Right ventricle myocardium superior (tissue), 1 donor: ENCODE measurements around the gene P4HTM. TPM values are rescaled to one million over a fixed set of nuclear protein-coding genes. Genes with fewer than 3 reads are reported as not detected.
"Not testable (repeated sequence)": the region's sequence is repeated elsewhere in the genome, so short reads cannot be mapped to it uniquely, and the experiment has no call there.

Experiments used
- ATAC-seq: fragments of 200-7000 bp; cut with Tn5 transposase; one replicate; pipeline ENCODE4 v1.9.1; 2020; ENCODE audit warnings: mild to moderate bottlenecking; ENCODE audit not compliant: poor library complexity
- DNase-seq: peaks from one replicate; pipeline ENCODE4 v3.0.0-alpha.2; 2020
- intact Hi-C: fragments of 100-400 bp; cut with DNase I; formaldehyde crosslinking; loops from one replicate; pipeline ENCODE4 v1.11.2; 2022
- total RNA-seq: library from RNA; stranded (reverse); fragmentation: NEBNext Ultra II Directional; extraction: Animal tissue kit (Norgen Biotek cat#: 25700); gene quantifications from one replicate; pipeline ENCODE4 v1.2.1, GENCODE V29; 2021
- donor health status: DM: no; HTN: yes; CAD: no; lungs with severe emphysema.

The P4HTM gene
- total RNA-seq, 1 donor from 2014 or later = 25.1 TPM

DNA sequence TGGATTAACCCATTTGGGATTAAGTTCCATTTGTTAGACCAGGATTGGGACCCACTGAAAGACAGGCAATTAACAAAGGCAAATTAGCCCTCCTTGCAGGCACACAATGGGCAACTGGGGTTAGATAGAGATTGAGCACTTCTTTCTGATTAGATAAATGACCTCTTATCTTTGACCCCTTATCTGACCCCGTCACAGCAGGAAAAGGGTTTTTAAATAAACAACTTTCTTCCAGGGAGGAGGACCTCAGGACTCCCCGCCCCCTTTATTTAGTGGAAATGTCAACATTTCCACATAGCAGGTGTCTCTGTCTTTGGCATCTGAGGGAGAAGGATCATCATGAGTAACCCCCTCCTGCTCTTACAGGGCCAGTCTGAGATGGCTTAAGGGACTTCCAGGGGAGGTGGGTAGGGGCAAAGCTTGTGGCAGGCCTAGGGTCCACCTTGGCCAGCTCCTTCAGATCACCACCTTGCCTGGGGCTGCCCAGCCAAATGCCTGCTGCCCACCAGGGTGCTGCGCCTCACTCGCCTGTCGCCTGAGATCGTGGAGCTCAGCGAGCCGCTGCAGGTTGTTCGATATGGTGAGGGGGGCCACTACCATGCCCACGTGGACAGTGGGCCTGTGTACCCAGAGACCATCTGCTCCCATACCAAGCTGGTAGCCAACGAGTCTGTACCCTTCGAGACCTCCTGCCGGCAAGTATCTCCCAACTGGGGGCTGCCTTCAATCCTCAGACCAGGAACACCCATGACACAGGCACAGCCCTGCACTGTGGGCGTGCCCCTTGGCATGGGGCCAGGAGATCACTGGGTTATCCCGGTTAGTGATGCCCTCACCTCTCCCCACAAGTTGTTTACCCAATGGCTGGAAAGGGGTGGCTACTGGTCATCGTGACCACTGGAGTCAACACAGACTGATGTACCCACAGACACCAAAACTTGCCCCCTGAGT is 14.6 kb downstream of the P4HTM start:
- DNase-seq = peak; percentile 47
- intact Hi-C loops = no loop called here
- ATAC-seq = no peak

DNA sequence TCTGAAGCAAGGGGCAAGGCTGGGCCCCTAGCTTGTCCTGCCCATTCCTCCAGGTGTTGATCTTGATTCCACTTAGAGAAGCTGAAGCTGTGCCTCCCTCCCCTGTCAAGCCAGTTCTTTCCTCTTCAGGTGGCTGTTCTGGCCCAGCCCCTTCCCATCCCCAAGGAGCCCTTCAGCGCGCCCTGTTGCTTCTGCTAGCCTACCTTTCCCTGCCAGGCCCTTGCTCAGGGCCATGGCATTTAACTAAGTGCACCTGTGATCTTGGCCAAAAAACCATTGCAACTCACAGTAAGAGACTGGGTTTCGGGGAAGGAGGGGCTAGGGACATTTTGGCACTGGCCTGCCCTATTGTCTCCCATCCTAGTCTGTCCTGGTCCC is 15.3 kb downstream of the P4HTM start:
- ATAC-seq (no peak), DNase-seq (peak; percentile 32)
- intact Hi-C loops = no loop called here

DNA sequence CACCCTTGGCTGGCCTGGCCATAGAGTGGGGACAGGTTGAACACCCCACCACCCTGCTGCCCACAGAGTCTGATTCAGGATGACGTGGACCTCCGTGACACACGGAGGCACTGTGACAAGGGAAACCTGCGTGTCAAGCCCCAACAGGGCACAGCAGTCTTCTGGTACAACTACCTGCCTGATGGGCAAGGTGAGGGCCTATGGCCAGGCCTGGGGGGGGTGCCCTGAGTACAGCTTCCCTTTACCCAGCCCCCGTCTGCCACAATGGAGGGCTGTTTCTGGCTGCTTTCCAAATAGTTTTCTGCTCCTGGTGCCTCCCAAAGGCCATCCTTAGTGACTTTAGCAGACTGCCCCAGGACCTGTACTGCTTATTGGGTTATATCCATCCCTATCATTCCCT is 16.0 kb downstream of the P4HTM start:
- DNase-seq = peak; percentile 32
- intact Hi-C loops = no loop called here
- no peak for ATAC-seq

DNA sequence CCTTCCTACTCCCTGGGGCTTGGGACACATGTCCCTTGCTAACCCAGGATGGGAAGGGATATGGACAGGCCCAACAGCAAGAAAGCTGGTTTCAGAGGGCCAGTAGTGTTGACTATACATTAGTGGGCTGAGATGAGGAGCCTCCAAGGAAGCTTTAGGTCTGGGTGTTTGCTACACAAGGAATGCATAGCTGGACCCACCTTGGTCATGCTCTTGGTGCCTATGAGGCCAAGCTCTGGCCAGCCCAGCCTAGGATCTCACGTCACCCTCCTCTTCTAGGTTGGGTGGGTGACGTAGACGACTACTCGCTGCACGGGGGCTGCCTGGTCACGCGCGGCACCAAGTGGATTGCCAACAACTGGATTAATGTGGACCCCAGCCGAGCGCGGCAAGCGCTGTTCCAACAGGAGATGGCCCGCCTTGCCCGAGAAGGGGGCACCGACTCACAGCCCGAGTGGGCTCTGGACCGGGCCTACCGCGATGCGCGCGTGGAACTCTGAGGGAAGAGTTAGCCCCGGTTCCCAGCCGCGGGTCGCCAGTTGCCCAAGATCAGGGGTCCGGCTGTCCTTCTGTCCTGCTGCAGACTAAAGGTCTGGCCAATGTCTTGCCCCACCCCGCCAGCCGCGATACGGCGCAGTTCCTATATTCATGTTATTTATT is 16.5 kb downstream of the P4HTM start:
- no peak for DNase-seq
- intact Hi-C loops = no loop called here
- ATAC-seq = peak; percentile 3

DNA sequence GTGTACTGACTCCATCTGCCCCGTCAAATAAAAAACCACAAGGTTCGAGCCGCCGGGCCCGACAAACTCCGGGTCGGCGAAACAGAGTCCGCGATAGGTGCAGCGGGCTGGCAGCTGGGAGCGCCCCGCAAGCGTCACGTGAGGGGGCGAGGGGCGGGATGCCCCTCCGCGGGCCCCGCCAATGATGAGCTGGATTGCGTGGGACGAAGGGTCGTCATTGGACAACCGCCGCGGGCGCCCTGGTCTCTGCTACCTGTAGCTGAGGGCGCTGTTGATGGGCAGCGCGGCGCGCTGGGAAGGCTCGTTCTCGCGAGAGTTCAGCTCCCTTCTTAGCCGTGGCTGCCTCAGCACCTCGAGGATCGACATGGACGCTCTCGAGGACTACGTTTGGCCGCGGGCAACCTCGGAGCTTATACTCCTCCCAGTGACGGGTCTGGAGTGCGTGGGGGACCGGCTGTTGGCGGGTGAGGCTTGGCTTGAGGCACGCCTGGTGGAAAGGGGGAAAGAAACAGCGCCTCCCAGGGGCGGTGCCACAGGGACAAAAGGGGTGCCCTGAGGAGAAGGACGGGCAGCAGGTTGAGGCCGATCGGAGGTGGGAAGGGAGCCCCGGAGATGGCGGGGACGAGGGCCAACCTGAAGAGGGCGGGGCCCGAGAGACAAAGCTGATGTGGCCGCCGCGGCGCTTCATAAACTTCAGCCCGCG is 17.2 kb downstream of the P4HTM start, which contains the start of gene WDR6:
WDR6 (plus strand) TSS at position 324 of the 703 bp plus-strand sequence; CDS start at position 365, 41 bp downstream.
- ATAC-seq = peak; percentile 92
- peak; percentile 99 for DNase-seq
- intact Hi-C loops = no loop called here

DNA sequence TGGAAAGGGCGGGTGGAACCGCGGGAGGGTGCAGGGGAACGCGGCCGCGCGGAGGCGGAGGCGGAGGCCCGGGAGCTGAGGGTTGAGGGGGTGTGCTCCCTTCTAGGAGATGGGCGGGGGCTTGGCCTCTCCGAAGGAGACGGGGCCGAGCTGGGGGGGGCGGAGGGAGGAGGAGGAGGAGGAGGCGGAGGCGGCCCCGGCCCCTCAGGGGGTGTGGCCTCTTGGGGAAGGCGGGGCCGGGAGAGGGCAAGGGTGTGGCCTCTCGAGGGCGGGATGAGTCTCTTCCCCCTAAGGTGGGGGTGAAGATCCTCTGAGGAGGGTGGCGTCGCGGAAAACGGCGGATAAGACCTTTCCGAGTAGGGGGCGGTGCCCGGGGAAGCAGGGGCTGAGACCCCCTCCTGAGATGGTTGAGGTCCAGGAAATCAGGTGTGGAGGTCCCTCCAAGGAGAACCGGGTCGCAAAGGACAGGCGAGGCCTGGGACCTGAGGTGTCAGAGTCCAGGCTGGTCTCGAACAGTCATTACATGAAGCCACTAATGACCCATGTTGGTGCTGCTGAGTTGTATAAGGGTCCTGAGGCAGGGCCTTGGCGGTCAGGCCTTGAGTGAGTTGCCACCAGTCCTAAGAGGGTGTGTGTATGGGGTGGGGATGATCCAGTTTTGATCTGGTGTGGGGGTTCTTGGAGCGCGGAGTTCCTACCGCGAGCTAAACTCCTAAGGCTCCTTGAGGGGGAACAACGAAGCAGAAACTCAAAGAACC is 17.9 kb downstream of the P4HTM start:
- peak; percentile 92 for DNase-seq
- intact Hi-C loops = no loop called here
- ATAC-seq = peak; percentile 82

DNA sequence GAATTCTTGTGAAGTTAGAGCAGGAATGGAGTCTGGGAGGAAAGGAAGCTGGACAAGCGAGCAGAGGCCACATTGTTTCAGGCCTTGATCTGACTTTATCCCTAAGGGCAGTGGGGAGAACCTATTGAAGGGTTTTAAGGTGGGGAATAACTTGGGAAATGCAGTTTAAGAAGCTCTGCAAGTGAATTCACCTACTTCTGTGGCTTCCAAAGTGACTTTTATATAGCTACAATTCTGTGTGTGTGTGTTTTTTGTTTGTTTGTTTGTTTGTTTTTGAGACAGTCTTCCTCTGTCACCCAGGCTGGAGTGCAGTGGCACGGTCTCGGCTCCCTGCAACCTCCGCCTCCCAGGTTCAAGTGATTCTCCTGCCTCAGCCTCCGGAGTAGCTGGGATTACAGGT is 18.6 kb downstream of the P4HTM start:
- DNase-seq, intact Hi-C loops, ATAC-seq: not testable (repeated sequence)

DNA sequence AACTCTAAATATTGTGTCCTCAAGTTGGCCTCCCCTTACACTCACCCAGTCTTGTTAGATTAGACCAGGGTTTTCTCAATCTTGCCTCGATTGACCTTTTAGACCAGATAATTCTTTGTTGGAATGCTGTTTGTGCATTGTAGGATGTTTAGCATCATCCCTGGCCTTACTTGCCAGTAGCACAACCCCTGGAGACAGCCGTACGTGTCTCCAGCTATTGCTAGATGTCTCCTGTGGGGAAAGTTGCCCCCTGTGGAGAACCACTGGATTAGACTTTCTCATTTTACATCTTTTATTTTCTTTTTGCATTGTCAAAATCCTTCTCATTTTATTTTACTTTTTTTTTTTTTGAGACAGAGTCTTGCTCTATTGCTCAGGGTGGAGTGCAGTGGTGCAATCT is 19.4 kb downstream of the P4HTM start:
- ATAC-seq = no peak
- no peak for DNase-seq
- intact Hi-C loops = no loop called here

DNA sequence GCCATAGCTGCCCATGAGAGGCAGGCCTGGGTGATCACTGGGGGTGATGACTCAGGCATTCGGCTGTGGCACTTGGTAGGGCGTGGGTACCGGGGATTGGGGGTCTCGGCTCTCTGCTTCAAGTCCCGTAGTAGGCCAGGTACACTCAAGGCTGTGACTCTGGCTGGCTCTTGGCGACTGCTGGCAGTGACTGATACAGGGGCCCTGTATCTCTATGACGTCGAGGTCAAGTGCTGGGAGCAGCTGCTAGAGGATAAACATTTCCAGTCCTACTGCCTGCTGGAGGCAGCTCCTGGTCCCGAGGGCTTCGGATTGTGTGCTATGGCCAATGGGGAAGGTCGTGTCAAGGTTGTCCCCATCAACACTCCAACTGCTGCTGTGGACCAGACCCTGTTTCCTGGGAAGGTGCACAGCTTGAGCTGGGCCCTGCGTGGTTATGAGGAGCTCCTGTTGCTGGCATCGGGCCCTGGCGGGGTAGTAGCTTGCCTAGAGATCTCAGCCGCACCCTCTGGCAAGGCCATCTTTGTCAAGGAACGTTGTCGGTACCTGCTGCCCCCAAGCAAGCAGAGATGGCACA is 22.5 kb downstream of the P4HTM start:
- no peak for ATAC-seq

DNA sequence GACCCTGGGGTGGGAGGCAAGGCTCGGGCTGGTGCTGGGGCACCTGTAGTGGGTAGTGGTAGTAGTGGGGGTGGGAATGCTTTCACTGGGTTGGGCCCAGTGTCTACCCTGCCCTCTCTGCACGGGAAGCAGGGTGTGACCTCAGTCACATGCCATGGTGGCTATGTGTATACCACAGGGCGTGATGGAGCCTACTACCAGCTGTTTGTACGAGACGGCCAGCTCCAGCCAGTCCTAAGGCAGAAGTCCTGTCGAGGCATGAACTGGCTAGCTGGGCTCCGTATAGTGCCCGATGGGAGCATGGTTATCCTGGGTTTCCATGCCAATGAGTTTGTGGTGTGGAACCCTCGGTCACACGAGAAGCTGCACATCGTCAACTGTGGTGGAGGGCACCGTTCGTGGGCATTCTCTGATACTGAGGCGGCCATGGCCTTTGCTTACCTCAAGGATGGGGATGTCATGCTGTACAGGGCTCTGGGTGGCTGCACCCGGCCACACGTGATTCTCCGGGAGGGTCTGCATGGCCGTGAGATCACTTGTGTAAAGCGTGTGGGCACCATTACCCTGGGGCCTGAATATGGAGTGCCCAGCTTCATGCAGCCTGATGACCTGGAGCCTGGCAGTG is 23.2 kb downstream of the P4HTM start:
- intact Hi-C loops = no loop called here
- ATAC-seq (no peak), DNase-seq (no peak)

More for the DNA sequence above, 22.5 kb downstream of the P4HTM start:
- intact Hi-C loops = no loop called here
- DNase-seq = no peak

DNA sequence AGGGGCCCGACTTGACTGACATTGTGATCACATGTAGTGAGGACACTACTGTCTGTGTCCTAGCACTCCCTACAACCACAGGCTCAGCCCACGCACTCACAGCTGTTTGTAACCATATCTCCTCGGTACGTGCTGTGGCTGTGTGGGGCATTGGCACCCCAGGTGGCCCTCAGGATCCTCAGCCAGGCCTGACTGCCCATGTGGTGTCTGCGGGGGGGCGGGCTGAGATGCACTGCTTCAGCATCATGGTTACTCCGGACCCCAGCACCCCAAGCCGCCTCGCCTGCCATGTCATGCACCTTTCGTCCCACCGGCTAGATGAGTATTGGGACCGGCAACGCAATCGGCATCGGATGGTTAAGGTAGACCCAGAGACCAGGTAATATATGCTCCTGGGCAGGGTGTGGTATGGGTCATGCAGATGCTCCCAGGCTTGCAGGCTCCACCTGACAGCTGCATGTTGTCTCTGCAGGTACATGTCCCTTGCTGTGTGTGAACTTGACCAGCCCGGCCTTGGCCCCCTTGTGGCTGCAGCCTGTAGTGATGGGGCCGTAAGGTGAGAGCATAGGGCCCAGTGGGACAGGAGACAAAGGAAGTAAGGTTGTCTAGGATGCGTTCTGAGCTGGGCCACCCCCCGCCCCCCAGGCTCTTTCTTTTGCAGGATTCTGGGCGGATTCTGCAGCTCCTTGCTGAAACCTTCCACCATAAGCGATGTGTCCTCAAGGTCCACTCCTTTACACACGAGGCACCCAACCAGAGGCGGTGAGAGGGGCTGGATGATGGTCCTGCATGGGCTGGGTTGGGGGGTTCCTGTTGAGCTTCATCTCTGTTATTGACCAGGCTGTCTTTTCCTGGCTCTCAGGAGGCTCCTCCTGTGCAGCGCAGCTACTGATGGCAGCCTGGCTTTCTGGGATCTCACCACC is 24.0 kb downstream of the P4HTM start:
- intact Hi-C loops = no loop called here
- no peak for ATAC-seq
- DNase-seq = no peak

DNA sequence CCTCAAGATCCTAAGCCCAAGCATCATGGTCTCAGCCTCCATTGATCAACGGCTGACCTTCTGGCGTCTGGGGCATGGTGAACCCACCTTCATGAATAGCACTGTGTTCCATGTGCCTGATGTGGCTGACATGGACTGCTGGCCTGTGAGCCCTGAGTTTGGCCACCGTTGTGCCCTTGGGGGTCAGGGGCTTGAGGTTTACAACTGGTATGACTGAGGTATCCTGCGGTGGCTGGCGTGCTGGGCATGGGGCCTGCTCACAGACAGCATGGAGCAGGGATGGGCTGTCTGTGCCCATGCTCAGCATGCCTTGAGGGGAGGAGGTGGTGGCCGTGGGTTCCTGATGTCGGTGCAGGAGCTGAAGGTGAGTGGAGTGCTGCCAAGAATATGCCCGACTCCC is 25.0 kb downstream of the P4HTM start:
- intact Hi-C loops = no loop called here
- ATAC-seq (no peak), DNase-seq (no peak)

DNA sequence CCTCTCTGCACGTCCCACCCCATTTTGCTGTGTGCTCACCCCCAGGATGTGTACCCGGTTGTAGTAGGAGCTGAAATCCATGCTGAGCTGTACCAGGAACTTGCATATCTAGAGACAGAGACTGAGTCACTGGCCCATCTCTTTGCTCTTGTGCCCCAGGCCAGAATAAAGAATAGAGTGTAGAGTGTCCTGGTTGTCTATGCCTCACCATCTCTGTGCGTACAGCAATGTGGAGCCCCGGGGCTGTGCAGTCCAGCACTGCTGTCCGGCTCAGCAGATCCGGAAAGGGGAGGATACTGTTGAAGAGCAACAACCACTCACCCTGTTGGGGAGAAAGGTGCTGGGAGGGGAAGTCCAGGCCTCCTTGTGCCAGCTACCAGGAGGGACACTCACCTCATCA is 25.7 kb downstream of the P4HTM start:
- DNase-seq (no peak), ATAC-seq (no peak)
- intact Hi-C loops = no loop called here

DNA sequence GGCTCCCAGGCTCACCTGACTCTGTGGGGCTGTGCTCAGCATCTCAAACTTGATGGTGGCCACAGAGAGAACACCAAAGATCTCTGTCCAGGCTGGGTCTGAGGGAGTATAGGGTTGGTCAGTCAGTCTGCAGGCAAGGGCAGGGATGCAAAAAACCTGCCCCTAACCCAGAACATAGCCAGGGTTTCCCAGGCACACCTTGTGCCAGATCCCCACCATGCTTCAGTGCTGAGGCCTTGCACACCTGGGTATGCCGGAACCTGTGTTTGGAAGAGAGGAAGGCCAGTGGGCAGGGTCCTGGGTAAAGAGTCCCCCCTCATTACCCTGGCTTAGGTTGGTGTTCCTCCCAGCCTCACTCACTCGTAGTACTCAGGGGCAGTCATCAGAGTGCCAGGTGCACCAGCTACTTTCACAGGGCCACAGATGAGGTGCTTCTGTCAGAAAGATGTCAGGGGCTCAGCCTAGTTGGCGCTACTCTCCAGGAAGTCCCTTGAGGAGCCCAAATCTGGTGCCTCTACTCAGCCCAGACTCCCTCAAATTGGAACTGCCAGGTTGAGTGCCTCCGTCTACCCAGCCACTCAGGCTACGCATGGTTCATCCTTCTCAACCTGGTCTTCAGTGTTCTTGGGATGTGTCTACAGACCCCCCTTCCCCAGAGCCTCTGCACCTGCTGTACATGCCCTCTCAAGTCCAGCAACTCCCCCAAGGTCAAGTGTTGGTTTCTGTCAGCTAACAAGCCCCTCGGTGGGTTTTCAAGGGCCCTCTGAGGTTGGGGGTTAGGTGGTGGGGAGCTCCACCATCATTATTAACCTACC is 26.6 kb downstream of the P4HTM start:
- intact Hi-C loops = no loop called here
- ATAC-seq (no peak), DNase-seq (no peak)

DNA sequence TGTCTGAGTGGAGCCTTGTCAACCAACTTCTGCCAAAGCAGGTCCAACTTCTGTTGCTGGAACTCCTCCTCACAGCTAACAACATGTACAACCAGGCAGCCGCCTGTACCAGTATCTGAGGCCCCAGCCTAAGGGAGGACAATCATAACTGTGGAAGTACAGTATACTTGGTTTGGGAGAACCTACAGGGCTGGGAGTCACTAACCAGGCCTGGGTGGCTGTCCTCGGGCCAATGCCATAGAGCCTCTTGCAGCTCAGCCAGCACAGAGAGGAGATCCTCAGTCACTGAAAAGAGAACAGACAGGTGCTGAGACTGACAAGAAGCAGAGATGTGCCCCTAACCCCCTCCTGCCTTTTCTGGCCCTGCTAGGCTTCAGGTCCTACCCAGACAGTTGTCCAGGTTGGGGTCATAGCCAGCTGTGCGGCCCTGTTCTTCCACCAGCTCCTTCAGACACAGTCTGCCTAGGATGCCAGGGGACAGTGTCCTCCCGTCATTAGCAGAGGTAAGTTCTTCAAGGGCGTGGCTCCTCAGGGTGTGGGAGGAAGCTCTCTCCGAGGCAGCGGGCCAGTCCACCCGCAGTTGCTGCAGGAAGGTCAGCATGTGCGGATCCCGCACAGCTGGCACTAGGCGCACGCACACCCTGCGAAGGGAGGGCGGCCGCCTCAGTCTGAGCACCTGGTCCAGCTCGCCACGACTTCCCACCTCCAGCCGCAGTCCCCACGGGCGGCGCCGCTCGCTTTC is 27.4 kb downstream of the P4HTM start:
- ATAC-seq = no peak
- no peak for DNase-seq
- intact Hi-C loops = no loop called here
